ENCODE data around the gene RAD23B.
A peak's percentile ranks its signal among the peaks of the same experiment; 100 is the strongest.

Gene RAD23B

GRCh38 chr9:107338911-107339659 lies 56.0 kb downstream of the RAD23B start:
- no peak for TF ChIP-seq CTCF (IDR thresholded peaks at IDR 0.05; ENCODE audit: low read length, missing control alignments)
- H3K4me3 ChIP-seq (replicated peaks; ENCODE audit: low read depth, low read length) = no peak overlapping the region
- no peak for DNase-seq (ENCODE audit: low read depth)

GRCh38 chr9:107340920-107341632 lies 58.0 kb downstream of the RAD23B start:
- peak; percentile 72 for DNase-seq (ENCODE audit: low read depth)
- TF ChIP-seq CTCF (IDR thresholded peaks at IDR 0.05; ENCODE audit: low read length, missing control alignments) = peak; percentile 92
- H3K4me3 ChIP-seq (replicated peaks; ENCODE audit: low read depth, low read length) = no peak overlapping the region

GRCh38 chr9:107342476-107343161 lies 59.5 kb downstream of the RAD23B start:
- DNase-seq (ENCODE audit: low read depth) = no peak
- H3K4me3 ChIP-seq (replicated peaks; ENCODE audit: low read depth, low read length) = no peak overlapping the region
- no peak for TF ChIP-seq CTCF (IDR thresholded peaks at IDR 0.05; ENCODE audit: low read length, missing control alignments)

GRCh38 chr9:107345327-107345726 lies 62.2 kb downstream of the RAD23B start:
- peak; percentile 48 for DNase-seq (ENCODE audit: low read depth)
- no peak overlapping the region for H3K4me3 ChIP-seq (replicated peaks; ENCODE audit: low read depth, low read length)
- no peak for TF ChIP-seq CTCF (IDR thresholded peaks at IDR 0.05; ENCODE audit: low read length, missing control alignments)

GRCh38 chr9:107348836-107349235 lies 65.8 kb downstream of the RAD23B start:
- TF ChIP-seq CTCF (IDR thresholded peaks at IDR 0.05; ENCODE audit: low read length, missing control alignments) = no peak
- H3K4me3 ChIP-seq (replicated peaks; ENCODE audit: low read depth, low read length) = no peak overlapping the region
- no peak for DNase-seq (ENCODE audit: low read depth)

- no peak for TF ChIP-seq CTCF (IDR thresholded peaks at IDR 0.05; ENCODE audit: low read length, missing control alignments)
- no peak overlapping the region for H3K4me3 ChIP-seq (replicated peaks; ENCODE audit: low read depth, low read length)
- DNase-seq (ENCODE audit: low read depth) = no peak
Measured at GRCh38 chr9:107350443-107350842, 67.4 kb downstream of the RAD23B start.
